HG03520 (cell line): ENCODE measurements around the gene CENPL.
"Not testable (repeated sequence)": the region's sequence is repeated elsewhere in the genome, so short reads cannot be mapped to it uniquely, and the experiment has no call there.

ENCODE experiments used
- ATAC-seq: cut with Tn5 transposase; IDR thresholded peaks from one replicate; pipeline ENCODE4 v1.9.1; 2021; ENCODE audit warnings: mild to moderate bottlenecking, moderate library complexity; ENCODE audit not compliant: unreplicated experiment

CENPL gene

GRCh38 chr1:173824315-173825081, at the start of gene CENPL, which contains the start of gene DARS2:
Gene CENPL (minus strand): TSS chr1:173824883. CDS start chr1:173811299, 13,584 bp downstream.
Gene DARS2 (plus strand): TSS chr1:173824673. CDS start chr1:173825230, 557 bp downstream.
- peak; percentile 79 for ATAC-seq

GRCh38 chr1:173871500-173871899, 46.8 kb upstream of the CENPL start:
- ATAC-seq = no peak

- no peak for ATAC-seq
Observed at GRCh38 chr1:173871091-173871490, 46.4 kb upstream of the CENPL start.

GRCh38 chr1:173870252-173871075, 45.8 kb upstream of the CENPL start:
- ATAC-seq = peak; percentile 30

- no peak for ATAC-seq
Observed at GRCh38 chr1:173869021-173869359, 44.3 kb upstream of the CENPL start.

- peak; percentile 46 for ATAC-seq
Observed at GRCh38 chr1:173868266-173869020, 43.8 kb upstream of the CENPL start, which contains the start of gene ZBTB37. Gene ZBTB37 (plus strand): TSS chr1:173868380. CDS start chr1:173870226, 1,846 bp downstream.

GRCh38 chr1:173867753-173868265, 43.1 kb upstream of the CENPL start, which contains the start of gene GAS5:
Gene GAS5 (minus strand): TSS chr1:173867989.
- ATAC-seq = peak; percentile 60

GRCh38 chr1:173867141-173867752, 42.6 kb upstream of the CENPL start:
- no peak for ATAC-seq

GRCh38 chr1:173866413-173867115, 41.9 kb upstream of the CENPL start:
- no peak for ATAC-seq

- no peak for ATAC-seq
Observed at GRCh38 chr1:173865468-173866164, 40.9 kb upstream of the CENPL start.

- no peak for ATAC-seq
Observed at GRCh38 chr1:173864179-173864867, 39.6 kb upstream of the CENPL start.

GRCh38 chr1:173863224-173864161, 38.8 kb upstream of the CENPL start:
- no peak for ATAC-seq

GRCh38 chr1:173862769-173863223, 38.1 kb upstream of the CENPL start:
- ATAC-seq = no peak

- ATAC-seq = not testable (repeated sequence)
Observed at GRCh38 chr1:173862146-173862768, 37.6 kb upstream of the CENPL start.

- no peak for ATAC-seq
Observed at GRCh38 chr1:173861731-173862145, 37.1 kb upstream of the CENPL start.

GRCh38 chr1:173860065-173860464, 35.4 kb upstream of the CENPL start:
- no peak for ATAC-seq

- ATAC-seq = not testable (repeated sequence)
Observed at GRCh38 chr1:173859547-173859946, 34.9 kb upstream of the CENPL start.
